K562 (cell line): ENCODE data around the gene SCYL1. TPM values are rescaled to one million over a fixed set of nuclear protein-coding genes. Genes with fewer than 3 reads are reported as not detected.

ENCODE experiments used
- ATF3 ChIP-seq, 2 experiments: fragments of 450-650 bp in 1 of 2; sonication (generic) in 1 of 2; formaldehyde crosslinking in 1 of 2; IDR thresholded peaks in 1 of 2; conservative IDR thresholded peaks in 1 of 2; 2 replicates each; pipeline versions ENCODE4 v1.6.1 to v1.8.1; 2016 to 2023; ENCODE audit warnings: mild to moderate bottlenecking in 2 of 2, moderate library complexity in 2 of 2, inconsistent platforms in 1 of 2, missing genetic modification reagents in 1 of 2
- CBFA2T3 ChIP-seq: fragments of 450-650 bp; IDR thresholded peaks from 2 replicates; pipeline ENCODE4 v1.6.1; 2017
- CHAMP1 ChIP-seq: fragments of 450-650 bp; IDR thresholded peaks from 2 replicates; pipeline ENCODE4 v1.6.1; 2016; ENCODE audit warnings: mild to moderate bottlenecking
- HBP1 ChIP-seq: fragments of 450-650 bp; formaldehyde crosslinking; IDR thresholded peaks from 2 replicates; pipeline ENCODE4 v1.4.0; 2022; ENCODE audit warnings: missing genetic modification characterization
- HES1 ChIP-seq: fragments of 450-650 bp; IDR thresholded peaks from 2 replicates; pipeline ENCODE4 v1.6.1; 2016; ENCODE audit warnings: low read depth, mild to moderate bottlenecking, moderate library complexity
- HNRNPL ChIP-seq: fragments of 200-400 bp; formaldehyde crosslinking; IDR thresholded peaks from 2 replicates; pipeline ENCODE4 v1.6.1; 2017; ENCODE audit warnings: low read depth, mild to moderate bottlenecking, low read length
- KLF1 ChIP-seq: fragments of 450-650 bp; IDR thresholded peaks from 2 replicates; pipeline ENCODE4 v1.6.1; 2016; ENCODE audit warnings: missing genetic modification characterization, missing compliant biosample characterization
- MED1 ChIP-seq: sonication (generic); formaldehyde crosslinking; IDR thresholded peaks from 2 replicates; pipeline ENCODE4 v1.8.1; 2023; ENCODE audit warnings: missing genetic modification reagents, borderline replicate concordance
- NFIX ChIP-seq: fragments of 250-450 bp; sonication (Bioruptor Pico); IDR thresholded peaks from 2 replicates; pipeline ENCODE4 v1.4.0; 2020; ENCODE audit warnings: low read depth, mild to moderate bottlenecking, moderate library complexity
- RBM15 ChIP-seq: fragments of 200-400 bp; formaldehyde crosslinking; IDR thresholded peaks from 2 replicates; pipeline ENCODE4 v1.6.1; 2018; ENCODE audit warnings: mild to moderate bottlenecking, low read length, moderate library complexity; ENCODE audit not compliant: insufficient read depth
- RBM39 ChIP-seq: fragments of 200-400 bp; formaldehyde crosslinking; optimal IDR thresholded peaks from 2 replicates; pipeline ENCODE3; 2018; ENCODE audit warnings: low read depth, low read length
- TCF3 ChIP-seq: sonication (generic); formaldehyde crosslinking; IDR thresholded peaks from 2 replicates; pipeline ENCODE4 v1.4.0; 2020; ENCODE audit warnings: mild to moderate bottlenecking, missing genetic modification reagents
- TCF7 ChIP-seq: sonication (generic); IDR thresholded peaks from 2 replicates; pipeline ENCODE4 v1.6.1; 2016; ENCODE audit warnings: antibody characterized with exemption, borderline replicate concordance
- TEAD4 ChIP-seq, 2 experiments: sonication (generic) in 1 of 2; formaldehyde crosslinking in 1 of 2; IDR thresholded peaks; 2 replicates each; pipeline versions ENCODE4 v1.6.1 to v1.8.0; 2012 to 2022; ENCODE audit warnings: borderline replicate concordance in 1 of 2, inconsistent platforms in 1 of 2, low read length in 1 of 2, mild to moderate bottlenecking in 1 of 2, missing genetic modification reagents in 1 of 2
- TFE3 ChIP-seq: fragments of 450-650 bp; formaldehyde crosslinking; IDR thresholded peaks from 2 replicates; pipeline ENCODE4 v1.4.0; 2020; ENCODE audit warnings: mild to moderate bottlenecking, mixed read lengths
- ZNF133 ChIP-seq: fragments of 250-450 bp; sonication (Bioruptor Pico); IDR thresholded peaks from 2 replicates; pipeline ENCODE4 v1.4.0; 2020; ENCODE audit warnings: mild to moderate bottlenecking
- ZNF134 ChIP-seq: fragments of 250-450 bp; sonication (Bioruptor Pico); conservative IDR thresholded peaks from 2 replicates; pipeline ENCODE4 v1.4.0; 2020
- ZNF274 ChIP-seq: IDR thresholded peaks from 2 replicates; pipeline ENCODE4 v1.6.1; 2011; ENCODE audit warnings: low read depth, mild to moderate bottlenecking, low read length, moderate library complexity, borderline replicate concordance
- ZNF586 ChIP-seq: fragments of 450-650 bp; formaldehyde crosslinking; conservative IDR thresholded peaks from 2 replicates; pipeline ENCODE4 v1.4.0; 2020; ENCODE audit warnings: mild to moderate bottlenecking, moderate library complexity
- polyA plus RNA-seq, 8 experiments: library from polyadenylated mRNA; depleted of rRNA in 4 of 8; stranded (reverse) in 5 of 8; unstranded in 3 of 8; fragments of >200 nt; fragmentation: Nextera tagmentation in 2 of 8; fragmentation: Illumina TruSeq in 1 of 8; extraction: Ambion mirVana in 2 of 8; extraction: Trizol in 1 of 8; gene quantifications; 2 replicates each; pipeline versions ENCODE4 v1.2.1 to v1.2.3, GENCODE V29; 2011 to 2014; ENCODE audit warnings: inconsistent platforms in 1 of 8, missing spikeins in 1 of 8
- total RNA-seq, 7 experiments: library from RNA; depleted of rRNA in 6 of 7; stranded (reverse); fragments of >200 nt in 6 of 7; fragmentation: Illumina TruSeq in 2 of 7; extraction: Trizol in 2 of 7; gene quantifications; 2 replicates each; pipeline versions ENCODE4 v1.2.1 to v1.2.3, GENCODE V29; 2011 to 2021; ENCODE audit warnings: low replicate concordance in 1 of 7

SCYL1 gene
- total and polyA plus RNA-seq, 9 of the 15 experiments (the other 6 are each of a cell fraction or from before 2014, with no cell fraction given) = 1.9 to 145 (median 57.6) TPM

- TF ChIP-seq TFE3 (CRISPR knock-in tag) (peak; percentile 75), NFIX (CRISPR knock-in tag) (no peak; the same call in 1 of the 2 replicates), HBP1 (CRISPR knock-in tag) (peak; percentile 99), CBFA2T3 (no peak), HES1 (no peak; the same call in 1 of the 2 replicates), KLF1 (tag) (no peak; the same call in none of the 2 replicates), ATF3 (IDR thresholded peaks at IDR 0.05) (no peak), ATF3 (CRISPR knock-in tag; conservative IDR thresholded peaks at IDR 0.05) (peak; percentile 82), MED1 (CRISPR knock-in tag) (peak; percentile 78; the same call in 1 of the 2 replicates), RBM15 (no peak), ZNF586 (CRISPR knock-in tag) (peak; percentile 92), ZNF134 (CRISPR knock-in tag) (peak; percentile 64; the same call in 1 of the 2 replicates), ZNF274 (no peak; the same call in 1 of the 2 replicates), CHAMP1 (peak; percentile 39; the same call in 1 of the 2 replicates), TCF3 (CRISPR knock-in tag) (peak; percentile 13; the same call in 1 of the 2 replicates), HNRNPL (peak; percentile 77), ZNF133 (no peak), RBM39 (no peak), TCF7 (0 out of 2 replicates have a peak, but pooled peaks have one; percentile 10), TEAD4 (IDR thresholded peaks at IDR 0.05; ENCODE audit: low read length) (peak; percentile 78), TEAD4 (CRISPR knock-in tag; IDR thresholded peaks at IDR 0.05; ENCODE audit: borderline replicate concordance) (no peak; the same call in 1 of the 2 replicates)
Measured at GRCh38 chr11:65506772-65507505, 17.9 kb upstream of the SCYL1 start (continued).
